H9 (cell line): ENCODE data around the gene BIN1. TPM values are rescaled to one million over a fixed set of nuclear protein-coding genes. Genes with fewer than 3 reads are reported as not detected.

ENCODE experiments used
- DNase-seq: peaks from one replicate; pipeline ENCODE4 v3.0.0-alpha.2; 2017
- H2AFZ ChIP-seq: one replicate; pipeline ENCODE4 v1.6.1; 2013; ENCODE audit warnings: mild to moderate bottlenecking, low read length, control low read depth, moderate library complexity
- H2AK5ac ChIP-seq: 2 replicates; pipeline ENCODE4 v1.6.1; 2013; ENCODE audit warnings: low read length, control low read depth, mixed read lengths; ENCODE audit not compliant: insufficient read length
- H2BK120ac ChIP-seq: one replicate; pipeline ENCODE4 v1.6.1; 2013; ENCODE audit warnings: low read depth, mild to moderate bottlenecking, low read length, control low read depth, inconsistent platforms; ENCODE audit not compliant: poor library complexity, severe bottlenecking
- H2BK12ac ChIP-seq: 2 replicates; pipeline ENCODE4 v1.6.1; 2013; ENCODE audit warnings: low read length, control low read depth, mixed read lengths, low read depth; ENCODE audit not compliant: insufficient read length
- H2BK15ac ChIP-seq: 2 replicates; pipeline ENCODE4 v1.6.1; 2013; ENCODE audit warnings: low read depth, low read length, control low read depth
- H2BK20ac ChIP-seq: one replicate; pipeline ENCODE4 v1.6.1; 2013; ENCODE audit warnings: low read depth, mild to moderate bottlenecking, low read length, control low read depth, inconsistent platforms; ENCODE audit not compliant: poor library complexity, severe bottlenecking
- H2BK5ac ChIP-seq: 2 replicates; pipeline ENCODE4 v1.6.1; 2013; ENCODE audit warnings: low read length, control low read depth, mixed read lengths; ENCODE audit not compliant: insufficient read length
- H3K14ac ChIP-seq: 2 replicates; pipeline ENCODE4 v1.6.1; 2013; ENCODE audit warnings: low read length, control low read depth; ENCODE audit not compliant: insufficient read depth
- H3K18ac ChIP-seq: 2 replicates; pipeline ENCODE4 v1.6.1; 2013; ENCODE audit warnings: low read depth, mild to moderate bottlenecking, mixed read lengths, low read length, control low read depth; ENCODE audit not compliant: insufficient read length
- H3K23ac ChIP-seq: 2 replicates; pipeline ENCODE4 v1.6.1; 2013; ENCODE audit warnings: low read length, control low read depth, mixed read lengths, low read depth; ENCODE audit not compliant: insufficient read length
- H3K23me2 ChIP-seq: 2 replicates; pipeline ENCODE4 v1.6.1; 2013; ENCODE audit warnings: low read depth, mild to moderate bottlenecking, mixed read lengths, low read length, control low read depth; ENCODE audit not compliant: insufficient read length, poor library complexity, severe bottlenecking
- H3K27ac ChIP-seq: 2 replicates; pipeline ENCODE4 v1.5.1; 2013; ENCODE audit warnings: low read length, control low read depth, mixed read lengths, low read depth; ENCODE audit not compliant: insufficient read length
- H3K27me3 ChIP-seq: 2 replicates; pipeline ENCODE4 v1.6.1; 2013; ENCODE audit warnings: low read length, control low read depth, inconsistent platforms; ENCODE audit not compliant: insufficient read depth
- H3K4ac ChIP-seq: 2 replicates; pipeline ENCODE4 v1.6.1; 2013; ENCODE audit warnings: low read depth, mild to moderate bottlenecking, control low read depth, inconsistent platforms, low read length, moderate library complexity
- H3K4me1 ChIP-seq: 2 replicates; pipeline ENCODE4 v1.6.1; 2013; ENCODE audit warnings: low read length, control low read depth, inconsistent platforms; ENCODE audit not compliant: insufficient read depth
- H3K4me2 ChIP-seq: 2 replicates; pipeline ENCODE4 v1.6.1; 2013; ENCODE audit warnings: low read length, control low read depth, mixed read lengths; ENCODE audit not compliant: insufficient read length, insufficient read depth
- H3K56ac ChIP-seq: 2 replicates; pipeline ENCODE4 v1.6.1; 2013; ENCODE audit warnings: low read depth, mild to moderate bottlenecking, mixed read lengths, low read length, control low read depth; ENCODE audit not compliant: insufficient read length
- H3K79me1 ChIP-seq: 2 replicates; pipeline ENCODE4 v1.6.1; 2013; ENCODE audit warnings: low read depth, mild to moderate bottlenecking, moderate library complexity, low read length, control low read depth, inconsistent platforms; ENCODE audit not compliant: insufficient read depth, poor library complexity, severe bottlenecking
- H3K79me2 ChIP-seq: 2 replicates; pipeline ENCODE4 v1.6.1; 2013; ENCODE audit warnings: low read length, control low read depth, inconsistent platforms; ENCODE audit not compliant: insufficient read depth
- H3K9ac ChIP-seq: 2 replicates; pipeline ENCODE4 v1.6.1; 2013; ENCODE audit warnings: low read length, control low read depth, mixed read lengths; ENCODE audit not compliant: insufficient read length; ENCODE audit errors: extremely low read depth
- H3K9me3 ChIP-seq: one replicate; pipeline ENCODE4 v1.6.1; 2013; ENCODE audit warnings: low read depth, low read length, inconsistent platforms; ENCODE audit not compliant: control insufficient read depth
- H3T11ph ChIP-seq: one replicate; pipeline ENCODE4 v1.6.1; 2013; ENCODE audit warnings: mild to moderate bottlenecking, low read length, control low read depth, inconsistent platforms
- H4K20me1 ChIP-seq: one replicate; pipeline ENCODE4 v1.6.1; 2013; ENCODE audit not compliant: control insufficient read depth, insufficient read length, insufficient read depth
- H4K5ac ChIP-seq: 2 replicates; pipeline ENCODE4 v1.6.1; 2013; ENCODE audit warnings: low read depth, mild to moderate bottlenecking, mixed read lengths, low read length, control low read depth; ENCODE audit not compliant: insufficient read length
- H4K8ac ChIP-seq: replicated peaks from 2 replicates; pipeline ENCODE4 v1.6.1; 2013; ENCODE audit warnings: low read length, control low read depth, mixed read lengths, low read depth; ENCODE audit not compliant: insufficient read length
- H4K91ac ChIP-seq: 2 replicates; pipeline ENCODE4 v1.6.1; 2013; ENCODE audit warnings: low read depth, mild to moderate bottlenecking, moderate library complexity, mixed read lengths, low read length, control low read depth; ENCODE audit not compliant: insufficient read length
- H3K27ac Mint-ChIP-seq, 3 experiments: 2 replicates in 2 of 3; 3 replicates in 1 of 3; pipeline ENCODE4 v1.8.0; 2020 to 2021; ENCODE audit warnings: mixed read lengths in 3 of 3, mild to moderate bottlenecking in 1 of 3, moderate library complexity in 1 of 3
- H3K27me3 Mint-ChIP-seq: 2 replicates; pipeline ENCODE4 v1.8.0; 2021; ENCODE audit warnings: low read depth, mild to moderate bottlenecking, moderate library complexity, mixed read lengths
- H3K36me3 Mint-ChIP-seq, 3 experiments: 2 replicates in 2 of 3; 3 replicates in 1 of 3; pipeline ENCODE4 v1.8.0; 2020 to 2021; ENCODE audit warnings: low read depth in 3 of 3, mixed read lengths in 3 of 3; ENCODE audit not compliant: insufficient read depth in 1 of 3
- H3K4me1 Mint-ChIP-seq, 2 experiments: 2 replicates each; pipeline ENCODE4 v1.8.0; 2020; ENCODE audit warnings: mixed read lengths in 2 of 2
- H3K4me3 Mint-ChIP-seq, 2 experiments: 2 replicates in 1 of 2; 3 replicates in 1 of 2; pipeline ENCODE4 v1.8.0; 2020 to 2021; ENCODE audit warnings: mild to moderate bottlenecking in 2 of 2, mixed read lengths in 2 of 2, moderate library complexity in 1 of 2
- H3K9me3 Mint-ChIP-seq, 2 experiments: 2 replicates in 1 of 2; 3 replicates in 1 of 2; pipeline ENCODE4 v1.8.0; 2020; ENCODE audit warnings: mild to moderate bottlenecking in 2 of 2, mixed read lengths in 2 of 2, moderate library complexity in 1 of 2
- CTCF ChIP-seq: fragments of 200-600 bp; sonication (generic); conservative IDR thresholded peaks from 3 replicates; pipeline ENCODE4 v1.8.0; 2021; ENCODE audit warnings: antibody characterized with exemption, mild to moderate bottlenecking
- WGBS: extraction: QIAGEN DNeasy Blood & Tissue Kit; methylation state at CpG from one replicate; pipeline ENCODE4 v1.1.7; 2013; ENCODE audit warnings: missing lambda C conversion rate, low lambda C conversion rate, mixed read lengths; ENCODE audit not compliant: insufficient read length; ENCODE audit errors: extremely low coverage; 5-methylcytosine and 5-hydroxymethylcytosine counted together
- total RNA-seq: library from RNA; stranded (reverse); gene quantifications from 2 replicates; pipeline ENCODE4 v1.2.1, GENCODE V29; 2021

Gene BIN1
- total RNA-seq, 1 experiment from 2014 or later: 32.0 TPM

- H3K36me3 Mint-ChIP-seq: peaks cover 2 to 4% (median 3%) of the 10 kb centered on the region in 3 experiments; a peak in 6 of 7 replicates
- no peaks in the 10 kb centered on the region; the same call in none of the 2 replicates for H3K27me3 Mint-ChIP-seq
- no peaks in the 10 kb centered on the region for H4K20me1 ChIP-seq
- H3K9me3 Mint-ChIP-seq: peaks cover 11 to 12% of the 10 kb centered on the region in 2 experiments
- no peak for DNase-seq
- no peak overlapping the region for H2BK120ac ChIP-seq
- no CpG with 5 or more reads among the region's 18 CpGs for WGBS
- no peak for TF ChIP-seq CTCF
- no peaks in the 10 kb centered on the region for H3K79me1 ChIP-seq
- no peak overlapping the region for H2BK12ac ChIP-seq
- no peak overlapping the region for H2BK15ac ChIP-seq
- no peaks in the 10 kb centered on the region for H3K79me2 ChIP-seq
- no peak overlapping the region for H3K9ac ChIP-seq
- no peak overlapping the region for H3K23ac ChIP-seq
- no peak overlapping the region for H3K4me3 Mint-ChIP-seq
- H2AFZ ChIP-seq: no peak overlapping the region
- no peak overlapping the region for H2AK5ac ChIP-seq
- H3K4me1 ChIP-seq: no peaks in the 10 kb centered on the region
- H3K9me3 ChIP-seq: no peaks in the 10 kb centered on the region
- H3K56ac ChIP-seq: no peak overlapping the region
- no peak overlapping the region for H2BK20ac ChIP-seq
- no peaks in the 10 kb centered on the region for H3K23me2 ChIP-seq
- H4K8ac ChIP-seq: no peak overlapping the region
- H3K27me3 ChIP-seq: no peaks in the 10 kb centered on the region
- no peak overlapping the region for H3K14ac ChIP-seq
- H3K4me1 Mint-ChIP-seq: peaks cover 9% of the 10 kb centered on the region in 2 experiments
- H3K4ac ChIP-seq: no peak overlapping the region
- no peak overlapping the region for H3T11ph ChIP-seq
- no peak overlapping the region; a peak in 1 of 7 replicates for H3K27ac Mint-ChIP-seq
- no peak overlapping the region for H3K27ac ChIP-seq
- H3K4me2 ChIP-seq: no peak overlapping the region
- H2BK5ac ChIP-seq: no peak overlapping the region
- H4K91ac ChIP-seq: no peak overlapping the region
- no peak overlapping the region for H3K18ac ChIP-seq
- no peak overlapping the region for H4K5ac ChIP-seq
These were observed 39.2 kb upstream of the BIN1 start for GRCh38 chr2:127146071-127146725.
